Measurements from ENCODE around the gene RIC3.

The RIC3 gene

DNA sequence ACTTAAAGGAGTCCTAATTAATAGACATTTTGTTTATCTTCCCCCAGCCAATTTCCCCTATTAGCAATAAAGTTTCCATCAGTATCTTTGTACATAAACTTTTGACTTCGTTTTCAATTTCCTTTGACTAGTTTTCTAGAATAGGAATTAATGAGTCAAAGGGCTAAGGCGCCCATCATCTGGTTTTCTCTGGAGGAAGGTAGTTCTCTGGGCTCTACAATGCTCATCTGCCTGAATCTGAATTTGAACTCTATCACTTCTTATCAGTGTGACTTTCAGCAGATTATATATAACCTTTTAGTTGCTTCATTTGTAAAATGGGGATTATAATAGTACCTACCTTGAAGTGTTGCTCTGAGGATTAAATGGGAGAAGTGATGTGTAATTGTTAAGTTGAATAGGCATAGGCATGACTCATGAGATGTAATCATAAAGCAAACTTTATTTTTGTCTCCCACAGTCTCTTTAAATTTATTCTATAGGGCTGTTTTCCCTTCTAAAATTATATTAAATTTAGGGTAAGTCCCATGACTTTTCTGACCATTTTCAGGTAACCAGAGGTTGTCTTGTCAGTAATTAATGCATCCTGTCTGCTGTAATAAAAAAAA, 93.6 kb downstream of the RIC3 start:
- Mint-ChIP-seq H3K27ac (no peak overlapping the region), H3K9me3 (no peaks in the 10 kb centered on the region), H3K4me3 (no peak overlapping the region), H3K27me3 (peaks cover 12% of the 10 kb centered on the region), H3K4me1 (no peaks in the 10 kb centered on the region), H3K36me3 (no peaks in the 10 kb centered on the region)

DNA sequence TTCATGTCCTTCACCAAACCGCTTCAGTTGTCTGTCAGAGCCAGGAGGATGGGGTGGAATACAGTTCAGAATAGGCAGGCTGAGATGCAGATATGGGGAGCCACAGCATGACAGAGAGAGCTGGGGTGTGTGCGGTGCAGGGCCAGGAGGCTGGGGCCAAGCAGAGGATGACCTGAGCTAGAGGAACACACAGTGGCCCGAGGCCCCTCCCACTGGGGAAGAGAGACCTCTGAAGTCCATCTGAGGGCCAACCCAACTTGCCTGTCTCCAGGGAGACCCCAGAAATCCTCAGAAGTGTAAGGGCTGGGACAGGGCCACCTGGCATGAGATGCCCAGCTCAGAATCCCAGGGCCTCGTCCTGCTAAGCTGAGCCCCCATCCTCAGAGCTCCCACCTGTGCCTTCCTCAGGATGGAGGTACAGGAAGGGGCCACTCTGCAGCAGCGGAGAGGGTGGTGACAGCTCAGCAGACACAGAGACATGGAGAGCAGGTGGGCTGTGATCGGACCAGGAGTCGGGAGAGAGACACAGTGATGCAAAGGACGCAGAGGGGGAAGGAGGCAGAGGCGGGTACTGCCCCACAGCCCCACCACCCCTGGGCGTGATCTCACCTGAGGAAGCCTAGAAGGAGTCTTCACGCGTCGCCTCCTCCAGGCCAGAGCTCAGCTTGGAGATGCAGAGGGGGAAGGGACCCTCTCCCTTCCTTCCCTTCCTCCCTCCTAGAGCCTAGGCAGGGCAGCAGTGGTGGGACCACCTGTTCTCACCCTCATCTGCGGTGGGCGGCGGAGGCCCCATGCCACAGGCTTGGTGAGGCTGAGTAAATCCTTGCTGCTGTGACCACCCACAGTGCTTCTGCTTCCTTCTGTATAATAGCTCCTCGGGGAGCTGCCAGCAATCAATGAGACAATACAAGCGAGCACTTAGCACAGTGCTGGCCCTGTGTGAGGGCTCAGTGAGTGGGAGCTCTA, 96.9 kb downstream of the RIC3 start:
- Mint-ChIP-seq H3K36me3 (no peaks in the 10 kb centered on the region), H3K27me3 (peaks cover 7% of the 10 kb centered on the region), H3K4me1 (no peaks in the 10 kb centered on the region), H3K4me3 (no peak overlapping the region), H3K9me3 (no peaks in the 10 kb centered on the region), H3K27ac (no peak overlapping the region)

DNA sequence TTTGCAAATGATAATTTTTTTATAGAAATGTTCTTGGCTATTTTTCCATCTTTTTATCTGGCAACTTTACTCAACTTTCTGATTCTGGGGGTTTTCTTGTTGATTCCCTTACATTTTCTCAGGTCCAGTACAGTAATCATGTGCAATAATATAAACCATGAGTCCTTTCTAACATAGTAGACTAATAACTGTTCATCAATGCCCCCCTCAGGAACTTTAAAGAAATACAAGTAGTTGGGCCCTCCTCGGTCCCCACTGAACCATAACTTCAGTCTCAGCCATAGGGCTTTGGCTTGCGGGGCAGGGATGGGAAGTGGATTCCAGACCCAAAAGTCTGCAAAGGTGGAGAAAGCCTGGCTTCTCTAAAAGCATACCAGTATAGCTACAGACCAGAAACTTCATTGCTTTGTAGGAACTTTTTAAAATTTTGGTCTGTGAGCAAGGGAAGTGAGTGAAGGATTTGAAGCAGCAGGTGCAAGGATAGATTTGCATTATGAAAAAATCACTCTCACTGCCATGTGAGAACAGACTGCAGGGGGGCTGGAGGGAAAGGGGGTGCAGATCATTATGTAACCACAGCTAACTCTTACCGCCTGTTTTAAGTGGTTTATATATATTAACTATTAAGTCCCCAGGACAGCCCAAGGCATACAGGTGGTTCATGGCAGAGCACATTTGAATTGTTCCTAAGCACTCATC, 98.3 kb downstream of the RIC3 start:
- no peaks in the 10 kb centered on the region for H3K36me3 Mint-ChIP-seq
- no peak overlapping the region for H3K4me3 Mint-ChIP-seq
- no peaks in the 10 kb centered on the region for H3K4me1 Mint-ChIP-seq
- no peak overlapping the region for H3K27ac Mint-ChIP-seq
- H3K27me3 Mint-ChIP-seq: peaks cover 6% of the 10 kb centered on the region
- no peaks in the 10 kb centered on the region for H3K9me3 Mint-ChIP-seq

DNA sequence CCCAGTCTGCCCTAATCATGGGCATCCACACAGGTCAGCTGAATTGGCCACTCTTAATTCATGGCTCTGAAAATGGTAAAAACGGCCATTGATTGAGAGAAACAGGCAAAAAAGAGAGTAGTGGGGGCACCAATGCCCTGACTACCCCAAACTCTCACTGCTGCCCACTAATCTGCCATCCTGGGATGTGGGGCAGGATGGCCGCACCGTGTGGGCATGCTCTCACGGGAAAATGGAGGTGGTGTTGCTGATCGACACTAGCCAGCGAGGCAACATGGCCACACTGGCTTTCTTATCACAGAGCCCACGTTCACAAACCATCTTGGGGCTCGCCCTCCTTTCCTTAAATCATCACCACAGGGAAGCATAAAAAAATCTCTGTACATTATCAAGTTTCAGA, 99.1 kb downstream of the RIC3 start:
- no peak overlapping the region for H3K4me3 Mint-ChIP-seq
- H3K27me3 Mint-ChIP-seq: peaks cover 6% of the 10 kb centered on the region
- no peaks in the 10 kb centered on the region for H3K36me3 Mint-ChIP-seq
- H3K4me1 Mint-ChIP-seq: no peaks in the 10 kb centered on the region
- no peak overlapping the region for H3K27ac Mint-ChIP-seq
- no peaks in the 10 kb centered on the region for H3K9me3 Mint-ChIP-seq

DNA sequence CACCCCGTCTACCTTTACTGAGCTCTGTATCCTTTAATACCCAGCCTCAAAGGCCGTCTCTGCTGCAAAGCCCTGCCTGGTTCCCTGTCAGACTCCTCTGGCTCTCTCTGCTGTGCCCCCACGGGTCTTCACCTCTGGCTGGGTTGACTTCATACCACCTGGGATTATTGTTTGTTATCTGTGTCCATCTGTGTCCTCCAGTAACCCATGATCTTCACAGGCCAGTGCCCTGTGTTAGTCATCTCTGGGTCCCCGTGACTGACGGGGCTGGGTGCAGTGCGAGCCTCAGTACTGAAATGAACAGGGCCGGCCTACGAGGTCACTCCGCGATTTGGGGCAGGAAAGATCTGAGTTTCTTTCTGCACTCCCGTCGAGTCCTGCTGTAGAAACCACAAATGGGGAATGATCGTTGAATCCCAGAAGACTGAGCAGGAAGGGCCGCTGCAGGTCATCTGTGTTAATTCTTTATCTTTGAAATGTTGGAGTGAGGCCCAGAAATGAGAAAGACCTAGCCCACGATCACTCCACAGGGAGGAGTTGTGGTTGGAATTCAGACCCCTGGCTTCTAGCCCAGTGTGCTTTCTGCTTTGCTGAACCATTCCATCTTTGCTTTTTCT, 100.1 kb downstream of the RIC3 start:
- Mint-ChIP-seq H3K36me3 (no peaks in the 10 kb centered on the region), H3K27ac (no peak overlapping the region)

DNA sequence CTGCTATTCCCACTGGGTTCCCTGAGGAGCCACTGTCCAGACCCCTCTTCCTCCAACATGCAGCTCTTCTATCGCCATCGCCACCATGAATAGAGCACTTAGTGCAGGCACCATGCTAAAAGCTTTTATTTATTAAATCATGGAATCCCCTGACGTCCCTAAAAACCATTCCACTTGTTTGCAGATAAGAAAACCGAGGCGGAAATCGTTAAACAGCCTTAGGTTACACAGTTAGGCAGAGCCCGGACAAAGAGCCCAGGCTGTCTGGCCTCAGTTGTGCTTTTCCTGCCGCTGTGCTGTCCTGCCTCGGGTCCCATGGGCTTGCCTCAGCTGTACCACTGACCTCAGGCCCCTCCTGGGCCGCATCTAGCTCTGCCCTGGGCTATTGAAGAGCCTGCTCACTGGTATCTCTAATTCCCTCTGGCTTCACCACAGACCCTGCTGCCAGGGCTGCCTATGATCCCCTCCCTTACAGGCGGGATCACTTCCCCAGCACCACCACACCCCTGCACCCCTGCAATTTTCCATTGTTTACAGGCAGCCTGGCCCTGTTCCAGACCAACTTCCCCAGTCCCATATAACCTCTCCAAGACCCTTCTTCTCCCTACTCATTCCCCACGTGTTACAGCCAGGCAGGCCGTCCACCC, 100.8 kb downstream of the RIC3 start:
- no peaks in the 10 kb centered on the region for H3K36me3 Mint-ChIP-seq

More for the DNA sequence above, 100.1 kb downstream of the RIC3 start:
- no peaks in the 10 kb centered on the region for H3K4me1 Mint-ChIP-seq
- H3K4me3 Mint-ChIP-seq: no peak overlapping the region
- peaks cover 6% of the 10 kb centered on the region for H3K27me3 Mint-ChIP-seq
- H3K9me3 Mint-ChIP-seq: no peaks in the 10 kb centered on the region

DNA sequence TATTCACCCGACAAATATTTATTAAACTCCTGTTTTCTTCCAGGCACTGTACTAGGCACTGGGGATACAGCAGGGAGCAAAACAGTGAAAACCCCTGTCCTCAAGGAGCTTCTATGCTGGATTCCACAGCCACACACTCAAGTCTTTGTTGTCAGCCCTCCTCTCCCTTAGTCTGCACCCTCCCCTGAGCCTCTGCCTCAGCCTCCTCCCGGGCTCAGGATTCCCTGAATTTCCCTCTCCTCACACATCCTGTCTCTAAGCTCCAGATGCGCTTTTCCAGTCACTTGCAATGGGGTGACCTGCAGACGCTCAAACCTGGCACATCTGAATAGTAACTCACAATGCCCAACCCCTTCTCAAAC, 101.3 kb downstream of the RIC3 start:
- no peak overlapping the region for H3K4me3 Mint-ChIP-seq
- H3K4me1 Mint-ChIP-seq: no peaks in the 10 kb centered on the region
- peaks cover 6% of the 10 kb centered on the region for H3K27me3 Mint-ChIP-seq
- no peaks in the 10 kb centered on the region for H3K36me3 Mint-ChIP-seq
- no peak overlapping the region for H3K27ac Mint-ChIP-seq
- H3K9me3 Mint-ChIP-seq: no peaks in the 10 kb centered on the region

More for the DNA sequence above, 100.8 kb downstream of the RIC3 start:
- Mint-ChIP-seq H3K4me1 (no peaks in the 10 kb centered on the region), H3K27ac (no peak overlapping the region), H3K4me3 (no peak overlapping the region), H3K9me3 (no peaks in the 10 kb centered on the region), H3K27me3 (peaks cover 6% of the 10 kb centered on the region)

DNA sequence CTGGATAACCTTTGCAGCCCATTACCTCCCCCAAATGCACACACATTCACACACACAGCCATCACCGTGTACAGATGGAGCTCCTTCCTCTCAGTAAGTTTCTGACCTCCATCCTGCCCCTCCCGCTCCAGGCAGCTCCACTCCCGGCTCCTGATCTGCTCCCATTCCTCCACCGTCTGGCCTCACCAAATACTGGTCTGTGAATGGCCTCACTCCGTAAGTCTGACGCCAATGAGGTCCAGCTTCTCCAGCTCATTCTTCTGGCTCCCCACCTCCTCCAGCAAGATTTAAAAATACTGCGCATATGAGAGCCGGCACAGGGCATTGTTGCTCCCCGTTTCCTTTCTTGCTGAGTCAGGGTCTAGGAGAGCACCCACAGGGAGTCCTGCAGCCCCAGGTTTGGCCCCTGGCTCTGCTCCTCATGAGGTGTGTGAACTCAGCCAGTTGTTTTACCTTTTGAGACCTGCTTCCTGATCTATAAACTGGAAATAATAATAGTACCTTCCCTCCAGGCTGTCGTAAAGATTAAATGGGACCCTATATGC, 101.8 kb downstream of the RIC3 start:
- Mint-ChIP-seq H3K4me3 (no peak overlapping the region), H3K36me3 (no peaks in the 10 kb centered on the region), H3K27ac (no peak overlapping the region), H3K27me3 (peaks cover 6% of the 10 kb centered on the region), H3K9me3 (no peaks in the 10 kb centered on the region), H3K4me1 (no peaks in the 10 kb centered on the region)

DNA sequence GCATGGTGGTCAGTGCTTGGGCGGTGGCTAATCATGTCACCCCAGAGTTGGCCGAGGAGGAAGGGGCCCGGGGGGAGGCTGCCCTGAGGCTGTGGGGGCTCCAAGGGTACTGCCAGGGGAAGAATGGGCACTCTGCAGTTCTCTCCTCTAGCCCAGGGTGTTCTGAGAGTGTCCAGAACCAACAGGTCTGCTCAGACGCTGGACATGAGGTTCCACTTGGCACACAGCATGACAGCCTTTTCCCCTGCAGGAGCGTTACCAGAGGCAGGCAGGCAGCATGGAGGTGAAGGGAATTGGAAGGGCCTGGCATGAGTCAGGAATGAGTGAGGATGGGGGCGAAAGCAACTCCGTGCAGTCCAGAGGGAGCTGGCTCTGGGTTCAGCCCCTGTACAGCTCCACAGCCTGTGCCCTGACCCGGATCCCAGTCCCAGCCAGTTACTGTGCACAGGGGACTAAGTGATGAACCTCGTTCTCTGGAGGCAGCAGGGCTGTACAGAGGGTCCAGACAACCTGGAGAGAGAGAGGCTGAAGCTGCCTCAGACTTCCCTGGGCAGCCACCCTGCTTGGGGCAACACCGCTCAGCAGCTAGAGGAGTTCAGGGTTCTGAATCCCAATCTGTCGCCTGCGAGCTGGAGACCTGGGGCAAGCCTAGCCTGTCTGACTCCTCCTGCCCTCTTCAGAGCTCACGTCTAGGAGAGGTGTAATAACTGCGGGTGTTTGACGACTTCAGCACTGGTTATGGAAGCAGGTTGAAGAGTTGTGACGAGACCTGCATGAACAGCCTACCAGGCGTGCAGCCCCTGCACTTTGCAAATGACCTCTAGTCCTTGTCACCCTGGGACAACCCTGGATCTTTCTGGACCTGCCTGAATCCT, 102.6 kb downstream of the RIC3 start:
- H3K9me3 Mint-ChIP-seq: no peaks in the 10 kb centered on the region
- H3K4me1 Mint-ChIP-seq: no peaks in the 10 kb centered on the region
- H3K4me3 Mint-ChIP-seq: no peak overlapping the region
- peaks cover 3% of the 10 kb centered on the region for H3K27me3 Mint-ChIP-seq
- H3K27ac Mint-ChIP-seq: no peak overlapping the region
- H3K36me3 Mint-ChIP-seq: no peaks in the 10 kb centered on the region

DNA sequence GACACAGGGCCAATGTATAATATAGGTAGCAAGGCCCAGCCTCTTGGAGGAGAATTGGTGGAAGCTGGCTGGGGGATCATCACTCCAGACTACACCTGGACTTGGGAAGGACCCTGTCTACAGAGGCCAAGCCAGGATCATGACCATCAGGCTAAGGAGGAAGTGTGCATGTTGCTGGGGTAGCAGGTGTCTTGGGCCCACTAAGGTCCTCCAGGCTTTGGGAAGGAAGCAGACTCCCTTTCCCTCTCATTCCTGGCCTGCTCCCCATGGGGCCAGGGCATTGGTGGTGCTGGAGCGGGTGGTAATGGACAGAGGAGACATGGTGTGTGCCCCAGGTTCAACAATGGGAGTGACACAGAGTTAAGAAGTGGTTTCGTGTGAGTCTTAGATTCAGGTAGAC, 103.8 kb downstream of the RIC3 start:
- no peak overlapping the region for H3K4me3 Mint-ChIP-seq
- H3K4me1 Mint-ChIP-seq: no peaks in the 10 kb centered on the region
- H3K27ac Mint-ChIP-seq: no peak overlapping the region
- H3K27me3 Mint-ChIP-seq: peaks cover 2% of the 10 kb centered on the region
- no peaks in the 10 kb centered on the region for H3K36me3 Mint-ChIP-seq
- H3K9me3 Mint-ChIP-seq: no peaks in the 10 kb centered on the region

DNA sequence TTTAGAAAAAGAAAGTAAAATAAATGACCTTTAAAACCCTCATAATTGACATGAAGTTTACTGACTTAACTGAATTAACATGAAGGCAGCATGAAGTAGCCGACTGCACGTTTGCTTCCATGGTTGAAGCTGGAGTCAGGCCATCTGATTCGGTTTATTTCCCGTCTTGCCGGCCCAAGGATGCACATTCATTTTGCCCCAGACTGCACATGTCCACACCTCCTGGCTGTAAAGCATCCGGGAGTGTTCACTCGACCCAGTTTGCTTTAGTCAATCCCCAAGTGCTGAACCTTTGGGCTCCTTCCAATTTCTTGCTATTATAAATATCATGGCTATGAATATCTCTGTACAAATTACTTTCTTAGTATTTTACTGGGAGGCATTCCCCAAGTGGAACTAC, 105.5 kb downstream of the RIC3 start:
- peaks cover 2% of the 10 kb centered on the region for H3K27me3 Mint-ChIP-seq
- no peak overlapping the region for H3K4me3 Mint-ChIP-seq
- H3K36me3 Mint-ChIP-seq: no peaks in the 10 kb centered on the region
- H3K9me3 Mint-ChIP-seq: no peaks in the 10 kb centered on the region
- no peaks in the 10 kb centered on the region for H3K4me1 Mint-ChIP-seq
- no peak overlapping the region for H3K27ac Mint-ChIP-seq

DNA sequence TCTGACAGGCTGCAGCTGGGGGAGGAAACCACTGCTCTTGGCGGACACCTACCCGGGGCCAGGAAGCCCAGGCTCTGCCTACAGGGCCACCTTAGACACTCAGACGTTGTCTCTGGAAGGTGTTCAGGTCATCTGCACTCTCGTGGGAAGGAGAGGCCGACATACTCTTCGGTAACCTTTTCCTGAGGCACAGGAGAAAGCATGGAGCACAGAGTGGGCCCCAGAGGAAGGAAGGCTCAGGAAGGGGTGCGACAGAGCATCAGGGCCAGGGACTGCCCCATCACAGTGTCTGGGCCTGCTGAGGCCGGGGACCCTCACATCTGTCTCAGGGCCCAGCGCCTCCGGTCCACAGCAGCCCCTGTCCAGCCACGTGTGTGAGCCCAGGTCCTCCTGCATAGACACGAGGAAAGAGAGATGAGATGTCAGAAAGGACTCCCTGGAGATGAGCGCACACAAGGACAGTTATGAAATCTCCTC, 106.0 kb downstream of the RIC3 start:
- peaks cover 2% of the 10 kb centered on the region for H3K27me3 Mint-ChIP-seq
- no peak overlapping the region for H3K4me3 Mint-ChIP-seq
- H3K36me3 Mint-ChIP-seq: no peaks in the 10 kb centered on the region
- H3K27ac Mint-ChIP-seq: no peak overlapping the region
- H3K4me1 Mint-ChIP-seq: no peaks in the 10 kb centered on the region
- H3K9me3 Mint-ChIP-seq: no peaks in the 10 kb centered on the region

DNA sequence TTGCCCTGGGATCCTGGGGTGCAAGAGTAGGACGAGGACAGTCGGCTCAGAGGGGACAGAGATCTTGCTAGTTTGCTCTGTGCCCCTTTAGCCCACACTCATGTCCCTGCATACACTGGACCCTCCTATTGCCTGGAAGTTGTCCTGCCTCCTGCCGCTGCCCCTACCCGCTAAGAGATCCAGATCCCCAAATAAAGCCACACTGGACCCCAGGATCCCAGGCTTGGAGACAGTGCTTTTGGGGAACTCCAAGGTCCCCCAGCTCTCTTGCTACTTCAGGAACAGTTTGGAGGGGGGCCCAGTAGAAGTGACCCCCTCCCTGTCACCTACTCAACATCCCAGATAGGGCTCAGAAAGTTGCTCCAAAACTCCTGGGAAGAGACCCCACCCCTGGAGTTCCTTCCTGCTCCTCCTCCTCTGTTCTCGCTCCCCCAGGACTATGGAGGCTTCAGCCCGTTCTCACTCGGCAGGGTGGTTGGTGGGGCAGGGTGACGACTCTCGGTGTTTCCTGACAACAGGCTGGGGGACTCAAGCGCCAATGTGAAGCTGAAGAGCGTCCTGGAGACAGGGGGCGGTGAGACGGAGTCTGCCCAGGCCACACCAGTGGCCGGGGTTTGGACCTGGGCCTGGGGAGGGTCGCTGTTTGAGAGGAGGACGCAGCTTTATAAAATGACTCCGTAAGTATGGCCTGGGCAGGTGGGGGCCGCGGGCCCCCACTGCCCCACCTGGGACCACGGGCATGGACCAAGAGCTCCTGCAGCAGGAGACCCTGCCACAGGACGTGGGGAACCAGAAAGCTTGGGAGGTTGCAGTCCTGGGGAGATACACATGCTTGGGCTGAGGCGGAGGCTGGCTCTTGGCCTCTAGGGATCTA, 107.0 kb downstream of the RIC3 start:
- no peaks in the 10 kb centered on the region for H3K27me3 Mint-ChIP-seq
- no peaks in the 10 kb centered on the region for H3K9me3 Mint-ChIP-seq
- no peaks in the 10 kb centered on the region for H3K36me3 Mint-ChIP-seq
- H3K4me1 Mint-ChIP-seq: no peaks in the 10 kb centered on the region
- no peak overlapping the region for H3K27ac Mint-ChIP-seq
- no peak overlapping the region for H3K4me3 Mint-ChIP-seq
